Measurements from ENCODE around the gene PARN.
"Not testable (repeated sequence)": the region's sequence is repeated elsewhere in the genome, so short reads cannot be mapped to it uniquely, and the experiment has no call there.

Gene PARN

GRCh38 chr16:14632693-14633569 lies 2.9 kb upstream of the PARN start, which contains the start of gene BFAR:
BFAR (plus strand) TSS chr16:14632951; CDS start chr16:14644347, 11,396 bp downstream.
- peak; percentile 88 to 91 for DNase-seq

DNA sequence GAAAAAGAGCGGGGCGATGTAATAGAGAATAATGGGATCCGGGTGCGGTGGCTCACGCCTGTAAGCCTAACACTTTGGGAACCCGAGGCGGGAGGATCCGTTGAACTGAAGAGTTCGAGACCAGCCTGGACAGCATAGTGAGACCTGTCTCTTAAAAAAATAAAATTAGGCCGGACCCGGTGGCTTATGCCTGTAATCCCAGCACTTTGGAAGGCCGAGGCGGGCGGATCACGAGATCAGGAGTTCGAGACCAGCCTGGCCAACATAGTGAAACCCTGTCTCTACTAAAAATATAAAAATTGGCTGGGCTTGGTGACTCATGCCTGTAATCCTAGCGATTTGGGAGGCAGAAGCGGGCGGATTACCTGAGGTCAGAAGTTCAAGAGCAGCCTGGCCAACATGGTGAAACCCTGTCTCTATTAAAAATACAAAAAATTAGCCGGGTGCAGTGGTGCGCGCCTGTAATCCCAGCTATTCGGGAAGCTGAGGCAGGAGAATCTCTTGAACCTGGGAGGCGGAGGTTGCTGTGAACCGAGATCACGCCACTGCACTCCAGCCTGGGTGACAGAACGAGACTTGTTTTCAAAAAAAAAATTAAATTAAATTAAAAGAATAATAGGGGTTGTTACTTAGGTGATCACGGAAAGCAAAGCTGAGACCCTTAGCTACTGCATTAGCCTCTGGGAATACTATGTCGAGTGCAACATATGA lies 715 bp upstream of the PARN start:
- not testable (repeated sequence) for DNase-seq

DNA sequence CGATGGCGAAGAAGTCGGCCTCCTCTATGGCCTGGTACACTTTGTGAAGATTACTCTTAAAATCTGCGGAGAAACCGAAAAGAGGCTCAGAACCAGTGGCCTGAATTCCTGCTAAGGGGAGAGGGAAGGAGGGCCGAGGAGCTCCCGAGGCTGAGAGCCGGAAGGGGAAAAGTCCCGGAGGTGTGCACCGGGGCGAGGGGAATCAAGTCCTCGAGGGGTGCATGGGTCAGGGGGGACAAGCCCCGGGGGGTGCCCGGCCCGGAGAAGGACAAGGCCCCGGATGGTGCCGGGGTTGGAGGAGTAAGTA lies 495 bp downstream of the PARN start:
- no peak for DNase-seq

- DNase-seq: no peak
Measured at GRCh38 chr16:14628806-14629611, 1.1 kb downstream of the PARN start.

- DNase-seq: no peak
Measured at GRCh38 chr16:14627078-14627477, 3.0 kb downstream of the PARN start.

DNA sequence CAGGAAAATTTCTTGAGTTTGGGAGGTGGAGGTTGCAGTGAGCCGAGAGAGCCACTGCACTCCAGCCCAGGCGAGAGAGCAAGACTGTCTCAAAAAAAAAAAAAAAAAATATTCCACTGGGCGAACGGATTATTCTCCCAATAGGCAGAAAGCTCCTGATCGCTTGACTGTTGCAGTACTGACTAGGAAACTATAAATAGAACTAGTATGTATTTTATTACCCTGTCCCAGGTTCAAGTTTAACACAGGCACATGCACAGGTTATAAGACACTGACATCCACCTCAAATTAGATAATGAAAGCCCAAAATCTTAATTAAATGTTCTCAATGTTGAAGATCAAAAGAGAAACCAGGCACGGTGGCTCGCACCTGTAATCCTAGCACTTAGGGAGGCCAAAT lies 11.5 kb downstream of the PARN start:
- no peak for DNase-seq

- no peak for DNase-seq
Measured at GRCh38 chr16:14616280-14616679, 13.8 kb downstream of the PARN start.

- DNase-seq: no peak
Measured at GRCh38 chr16:14613991-14614390, 16.1 kb downstream of the PARN start.

DNA sequence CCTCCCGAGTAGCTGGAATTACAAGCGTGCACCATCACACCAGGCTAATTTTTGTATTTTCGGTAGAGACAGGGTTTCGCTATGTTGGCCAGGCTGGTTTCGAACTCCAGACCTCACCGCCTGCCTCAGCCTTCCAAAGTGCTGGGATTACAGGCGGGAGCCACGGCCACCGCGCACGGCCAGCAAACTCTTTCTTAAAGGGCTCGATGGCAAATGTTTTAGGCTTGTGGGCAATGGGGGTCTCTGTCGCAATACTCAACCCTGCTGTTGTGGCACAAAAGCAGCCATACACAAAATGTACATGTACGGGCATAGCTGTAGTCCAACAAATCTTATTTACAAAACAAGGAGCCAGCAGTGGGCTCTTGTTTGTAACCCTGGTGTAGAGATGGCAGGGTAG lies 18.4 kb downstream of the PARN start:
- no peak for DNase-seq

DNA sequence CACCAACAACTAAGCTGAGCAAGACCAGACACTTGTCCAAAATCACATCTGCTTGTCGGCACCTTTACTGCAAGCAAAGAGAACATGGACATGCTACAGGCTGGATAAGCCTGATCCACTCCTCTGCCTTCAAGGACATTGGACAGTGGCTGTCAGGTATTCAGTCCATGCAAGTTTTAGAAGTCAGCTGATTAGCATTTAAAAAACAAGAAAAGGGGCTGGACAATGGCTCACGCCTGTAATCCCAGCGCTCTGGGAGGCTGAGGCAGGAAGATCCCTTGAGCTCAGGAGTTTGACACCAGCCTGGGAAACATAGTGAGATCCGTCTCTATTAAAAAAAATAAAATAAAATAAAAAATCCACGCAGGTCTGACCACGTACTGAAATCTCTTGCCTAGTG lies 20.3 kb downstream of the PARN start:
- no peak for DNase-seq

GRCh38 chr16:14608604-14609003 lies 21.5 kb downstream of the PARN start:
- no peak for DNase-seq

DNA sequence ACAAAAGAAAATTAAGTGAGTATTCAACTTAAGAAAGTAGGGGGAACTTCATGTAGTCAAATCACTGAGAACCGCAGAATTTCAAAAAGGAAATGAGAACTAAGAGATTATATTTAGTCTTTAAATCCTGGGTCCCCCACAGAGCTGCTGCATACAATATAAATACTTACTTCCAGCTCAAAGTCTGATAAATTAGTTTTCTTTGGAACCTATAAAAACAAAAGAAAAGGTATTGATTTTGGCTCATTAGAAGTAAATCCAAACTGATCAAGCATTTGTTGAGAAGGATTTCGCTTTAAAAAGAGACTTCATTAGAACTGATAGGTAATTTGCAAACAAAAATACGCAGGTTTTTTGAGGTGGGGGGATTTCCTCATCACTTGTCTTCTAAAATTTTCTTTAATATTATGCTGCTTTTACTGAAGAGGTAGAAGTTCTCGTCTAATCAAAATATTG lies 21.9 kb downstream of the PARN start:
- no peak for DNase-seq

GRCh38 chr16:14606102-14606501 lies 24.0 kb downstream of the PARN start:
- DNase-seq: no peak

DNA sequence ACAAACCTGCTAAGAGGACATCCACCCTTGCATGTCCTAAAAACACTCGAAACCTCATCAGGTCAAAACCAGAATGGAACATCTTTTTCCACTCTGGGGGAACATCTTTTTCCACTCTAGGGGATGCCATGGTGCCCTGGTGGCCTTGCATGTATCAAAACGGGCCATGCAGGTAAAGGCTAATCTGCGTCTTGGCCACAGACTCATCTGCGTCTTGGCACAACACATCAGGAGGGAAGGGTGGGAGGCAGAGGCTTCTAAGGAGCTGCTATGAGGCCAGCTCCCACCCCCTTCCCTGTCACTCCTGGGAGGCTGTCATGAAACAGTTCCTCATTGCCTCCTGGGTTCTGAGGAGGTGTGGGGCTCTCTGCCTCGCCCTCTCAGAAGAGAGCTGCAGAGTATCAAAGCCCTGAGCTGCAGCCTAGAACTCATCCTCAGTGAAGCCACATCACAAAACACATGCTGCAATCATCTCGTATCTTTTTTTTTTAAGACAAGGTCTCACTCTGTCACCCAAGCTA lies 27.6 kb downstream of the PARN start:
- DNase-seq: no peak

- peak; percentile 11 to 15 for DNase-seq
Measured at GRCh38 chr16:14600164-14600563, 29.9 kb downstream of the PARN start.

DNA sequence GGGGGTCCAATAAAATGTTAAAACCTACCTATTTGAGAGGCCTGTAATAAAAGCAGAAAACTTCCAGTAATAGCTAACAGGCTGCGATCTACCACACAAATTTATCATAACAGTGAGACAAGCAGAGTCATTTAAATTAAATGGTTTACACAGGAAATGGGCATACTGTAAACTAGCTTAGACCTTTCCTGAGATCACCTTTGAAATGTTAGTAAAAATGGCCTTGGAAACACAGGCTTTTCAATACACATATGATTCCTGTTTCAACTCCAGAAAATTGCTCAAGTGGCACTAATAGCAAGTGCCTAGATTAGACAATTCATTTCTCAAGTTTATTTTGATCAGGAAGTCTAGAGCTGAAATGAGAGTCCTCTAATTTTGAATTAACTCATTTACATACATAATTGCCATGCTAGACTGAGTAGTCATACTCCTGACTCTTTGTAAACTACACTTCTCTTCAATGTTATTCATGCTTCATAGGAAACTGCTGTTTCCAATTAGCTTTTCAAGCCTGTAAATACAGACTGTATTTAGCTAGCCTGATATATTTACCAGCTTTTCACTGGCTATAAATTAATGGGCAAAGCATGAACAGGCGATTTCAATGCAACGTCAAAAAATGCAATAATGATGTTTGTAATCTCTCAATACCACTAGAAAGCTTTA lies 43.3 kb downstream of the PARN start:
- no peak for DNase-seq

DNA sequence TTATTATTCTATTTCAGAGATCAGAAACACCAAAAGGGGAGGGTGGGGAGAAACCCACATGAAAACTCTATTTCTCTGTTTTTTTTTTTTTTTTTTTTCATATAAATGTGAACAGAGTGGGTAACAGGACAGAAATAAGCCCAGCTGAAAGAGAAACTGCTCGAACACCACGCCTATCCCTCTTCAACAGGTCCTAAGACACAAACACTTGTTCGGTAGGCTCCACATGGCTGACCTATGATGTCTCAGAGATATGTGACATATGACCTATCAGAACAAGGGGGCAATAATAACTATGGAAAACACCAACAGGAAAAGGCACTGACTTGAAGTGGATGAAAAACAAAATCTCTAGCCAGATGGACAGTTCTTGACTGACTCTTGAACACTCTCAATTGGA lies 44.8 kb downstream of the PARN start:
- DNase-seq: no peak

DNA sequence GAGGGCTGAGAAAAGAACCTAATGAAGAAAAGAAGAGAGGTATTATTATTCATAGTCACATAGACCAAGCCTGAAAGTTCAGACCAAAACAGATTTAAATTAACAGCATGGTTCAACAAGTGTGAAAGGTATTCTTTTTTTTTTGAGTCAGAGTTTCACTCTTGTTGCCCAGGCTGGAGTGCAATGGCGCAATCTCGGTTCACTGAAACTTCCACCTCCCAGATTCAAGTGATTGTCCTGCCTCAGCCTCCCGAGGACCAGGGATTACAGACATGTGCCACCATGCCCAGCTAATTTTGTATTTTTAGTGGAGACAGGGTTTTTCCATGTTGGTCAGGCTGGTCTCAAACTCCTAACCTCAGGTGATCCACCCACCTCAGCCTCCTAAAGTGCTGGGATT lies 49.1 kb downstream of the PARN start:
- DNase-seq: not testable (repeated sequence)

GRCh38 chr16:14579266-14579665 lies 50.8 kb downstream of the PARN start:
- no peak for DNase-seq

DNA sequence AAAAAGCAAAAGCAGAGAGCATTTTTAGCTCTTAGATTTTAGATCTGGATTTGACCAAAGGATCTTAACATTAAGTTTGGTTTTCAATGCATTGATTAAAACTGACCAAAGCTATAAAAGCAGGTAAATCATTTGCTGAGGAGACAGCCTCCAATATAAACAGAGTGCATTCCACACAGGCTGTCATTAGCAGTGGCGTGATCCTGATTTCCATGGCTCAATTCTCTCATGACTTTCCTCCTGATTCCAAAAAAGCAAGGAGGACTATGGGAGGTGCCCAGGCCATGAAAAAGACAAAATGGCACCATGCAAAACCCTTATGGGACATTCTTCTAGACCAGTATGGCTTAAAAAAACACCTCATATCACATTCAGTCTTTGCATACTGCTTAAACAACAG lies 53.5 kb downstream of the PARN start:
- DNase-seq: no peak

- no peak for DNase-seq
Measured at GRCh38 chr16:14576069-14576468, 54.0 kb downstream of the PARN start.

DNA sequence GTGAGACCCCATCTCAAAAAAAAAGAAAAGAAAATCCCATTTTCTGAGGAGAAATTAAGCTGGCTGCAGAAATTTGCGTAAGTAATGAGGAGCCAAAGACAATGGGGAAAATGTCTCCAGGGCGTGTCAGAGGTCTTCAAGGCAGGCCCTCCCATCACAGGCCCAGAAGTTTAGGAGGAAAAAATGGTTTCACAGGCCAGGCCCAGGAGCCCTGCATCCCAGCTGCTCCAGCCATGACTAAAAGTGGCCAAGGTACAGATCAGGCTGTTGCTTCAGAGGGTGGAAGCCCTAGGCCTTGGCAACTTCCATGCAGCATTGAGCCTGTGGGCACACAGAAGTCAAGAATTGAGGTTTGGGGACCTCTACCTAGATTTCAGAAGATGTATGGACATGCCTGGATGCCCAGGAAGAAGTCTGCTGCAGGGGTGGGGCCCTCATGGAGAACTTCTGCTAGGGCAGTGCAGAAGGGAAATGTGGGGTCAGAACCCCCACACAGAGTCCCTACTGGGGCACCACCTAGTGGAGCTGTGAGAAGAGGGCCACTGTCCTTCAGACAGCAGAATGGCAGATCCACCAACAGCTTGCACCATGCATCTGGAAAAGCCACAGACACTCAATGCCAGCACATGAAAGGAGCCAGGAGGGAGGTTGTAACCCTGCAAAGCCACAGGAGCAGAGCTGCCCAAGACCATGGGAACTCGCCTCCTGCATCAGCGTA lies 55.2 kb downstream of the PARN start:
- DNase-seq: not testable (repeated sequence)

Data from AML-193 (cell line).